SK-N-SH treated with all-trans-retinoic acid at 6 μM for 48 hours (cell line): Measurements from ENCODE around the gene OCA2.

Experiments used
- ATAC-seq: fragments of 200-7000 bp; cut with Tn5 transposase; 3 replicates; pipeline ENCODE4 v1.9.1; 2020; ENCODE audit warnings: mild to moderate bottlenecking, moderate library complexity
- ARNTL ChIP-seq: fragments of 450-650 bp; formaldehyde crosslinking; IDR thresholded peaks from 2 replicates; pipeline ENCODE4 v1.5.0; 2020; ENCODE audit warnings: low read depth, mild to moderate bottlenecking, moderate library complexity, borderline replicate concordance
- BACH2 ChIP-seq: fragments of 250-450 bp; sonication (Bioruptor Pico); IDR thresholded peaks from 2 replicates; pipeline ENCODE4 v1.9.0; 2021; ENCODE audit warnings: mild to moderate bottlenecking, borderline replicate concordance
- CSDC2 ChIP-seq: fragments of 250-450 bp; sonication (Bioruptor Pico); IDR thresholded peaks from 2 replicates; pipeline ENCODE4 v1.5.0; 2020; ENCODE audit warnings: mild to moderate bottlenecking, moderate library complexity
- CSRNP3 ChIP-seq: fragments of 250-450 bp; sonication (Bioruptor Pico); IDR thresholded peaks from 2 replicates; pipeline ENCODE4 v1.5.1; 2021; ENCODE audit warnings: mild to moderate bottlenecking, moderate library complexity
- ESRRG ChIP-seq: fragments of 250-450 bp; sonication (Bioruptor Pico); IDR thresholded peaks from 2 replicates; pipeline ENCODE4 v1.6.1; 2021; ENCODE audit warnings: mild to moderate bottlenecking
- GLIS3 ChIP-seq: fragments of 250-450 bp; sonication (Bioruptor Pico); IDR thresholded peaks from 2 replicates; pipeline ENCODE4 v1.5.0; 2020; ENCODE audit warnings: mild to moderate bottlenecking, moderate library complexity
- ISL1 ChIP-seq: fragments of 250-450 bp; sonication (Bioruptor Pico); IDR thresholded peaks from 2 replicates; pipeline ENCODE4 v2.1.2; 2022; ENCODE audit warnings: mild to moderate bottlenecking, moderate library complexity
- OSR1 ChIP-seq: fragments of 250-450 bp; sonication (Bioruptor Pico); IDR thresholded peaks from 2 replicates; pipeline ENCODE4 v1.8.0; 2022; ENCODE audit warnings: moderate library complexity, mild to moderate bottlenecking, inconsistent platforms
- PATZ1 ChIP-seq: fragments of 250-450 bp; sonication (Bioruptor Pico); IDR thresholded peaks from 2 replicates; pipeline ENCODE4 v1.8.0; 2020; ENCODE audit warnings: mild to moderate bottlenecking, moderate library complexity, borderline replicate concordance
- POU6F1 ChIP-seq: fragments of 250-450 bp; sonication (Bioruptor Pico); IDR thresholded peaks from 2 replicates; pipeline ENCODE4 v1.8.0; 2021; ENCODE audit warnings: low read depth, mild to moderate bottlenecking, moderate library complexity, borderline replicate concordance
- PPARA ChIP-seq: fragments of 250-450 bp; sonication (Bioruptor Pico); IDR thresholded peaks from 2 replicates; pipeline ENCODE4 v1.5.0; 2020; ENCODE audit warnings: mild to moderate bottlenecking, borderline replicate concordance
- RARB ChIP-seq: fragments of 250-450 bp; sonication (Bioruptor Pico); IDR thresholded peaks from 2 replicates; pipeline ENCODE4 v1.8.0; 2021; ENCODE audit warnings: mild to moderate bottlenecking, moderate library complexity
- SNAI2 ChIP-seq: fragments of 250-450 bp; sonication (Bioruptor Pico); IDR thresholded peaks from 2 replicates; pipeline ENCODE4 v1.5.0; 2020; ENCODE audit warnings: mild to moderate bottlenecking, moderate library complexity
- TOX ChIP-seq: fragments of 250-450 bp; sonication (Bioruptor Pico); IDR thresholded peaks from 2 replicates; pipeline ENCODE4 v1.8.0; 2021; ENCODE audit warnings: mild to moderate bottlenecking, moderate library complexity, borderline replicate concordance
- TSHZ2 ChIP-seq: fragments of 250-450 bp; sonication (Bioruptor Pico); IDR thresholded peaks from 2 replicates; pipeline ENCODE4 v1.5.0; 2020; ENCODE audit warnings: mild to moderate bottlenecking, moderate library complexity
- ZC3H10 ChIP-seq: fragments of 250-450 bp; sonication (Bioruptor Pico); IDR thresholded peaks from 2 replicates; pipeline ENCODE4 v1.5.1; 2021; ENCODE audit warnings: mild to moderate bottlenecking, moderate library complexity
- ZFP3 ChIP-seq: fragments of 250-450 bp; sonication (Bioruptor Pico); IDR thresholded peaks from 2 replicates; pipeline ENCODE4 v1.5.0; 2020; ENCODE audit warnings: mild to moderate bottlenecking, moderate library complexity
- ZFP30 ChIP-seq: fragments of 450-650 bp; formaldehyde crosslinking; IDR thresholded peaks from 2 replicates; pipeline ENCODE4 v1.5.0; 2022; ENCODE audit warnings: mild to moderate bottlenecking, moderate library complexity
- ZNF565 ChIP-seq: fragments of 450-650 bp; formaldehyde crosslinking; conservative IDR thresholded peaks from 2 replicates; pipeline ENCODE4 v1.5.0; 2020; ENCODE audit warnings: low read depth, mild to moderate bottlenecking, moderate library complexity
- ZNF70 ChIP-seq: fragments of 450-650 bp; formaldehyde crosslinking; IDR thresholded peaks from 2 replicates; pipeline ENCODE4 v1.5.0; 2020; ENCODE audit warnings: mild to moderate bottlenecking, moderate library complexity
- ZNF8 ChIP-seq: fragments of 450-650 bp; formaldehyde crosslinking; IDR thresholded peaks from 2 replicates; pipeline ENCODE4 v1.5.0; 2020; ENCODE audit warnings: mild to moderate bottlenecking, moderate library complexity

The OCA2 gene

GRCh38 chr15:27752691-27753090 lies 346.4 kb downstream of the OCA2 start:
- TF ChIP-seq RARB (CRISPR knock-in tag): no peak
- no peak for TF ChIP-seq ZFP30 (CRISPR knock-in tag)
- TF ChIP-seq ISL1 (CRISPR knock-in tag): no peak
- TF ChIP-seq ZNF565 (CRISPR knock-in tag): no peak
- TF ChIP-seq SNAI2 (CRISPR knock-in tag): no peak
- no peak for TF ChIP-seq TSHZ2 (CRISPR knock-in tag)
- TF ChIP-seq POU6F1 (CRISPR knock-in tag): no peak
- TF ChIP-seq OSR1 (CRISPR knock-in tag): no peak
- TF ChIP-seq PPARA (CRISPR knock-in tag): no peak
- ATAC-seq: no peak

- TF ChIP-seq CSRNP3 (no peak), ARNTL (no peak), ESRRG (CRISPR knock-in tag) (no peak), PATZ1 (CRISPR knock-in tag) (no peak)
- no peak for ATAC-seq
These were observed 351.1 kb downstream of the OCA2 start for GRCh38 chr15:27747997-27748396.

GRCh38 chr15:27746401-27746955 lies 352.6 kb downstream of the OCA2 start:
- no peak for ATAC-seq
- no peak for TF ChIP-seq SNAI2 (CRISPR knock-in tag)
- no peak for TF ChIP-seq GLIS3 (CRISPR knock-in tag)
- TF ChIP-seq CSDC2 (CRISPR knock-in tag): no peak
- no peak for TF ChIP-seq TSHZ2 (CRISPR knock-in tag)
- no peak for TF ChIP-seq ZNF70 (CRISPR knock-in tag)

GRCh38 chr15:27744641-27745040 lies 354.5 kb downstream of the OCA2 start:
- ATAC-seq: no peak
- TF ChIP-seq ARNTL (no peak), TOX (CRISPR knock-in tag) (no peak), RARB (CRISPR knock-in tag) (no peak), ZNF70 (CRISPR knock-in tag) (no peak), ZNF8 (CRISPR knock-in tag) (no peak), BACH2 (CRISPR knock-in tag) (no peak), CSDC2 (CRISPR knock-in tag) (no peak), ESRRG (CRISPR knock-in tag) (no peak), ZC3H10 (CRISPR knock-in tag) (no peak), PATZ1 (CRISPR knock-in tag) (no peak), ZFP3 (CRISPR knock-in tag) (no peak), ZFP30 (CRISPR knock-in tag) (no peak), CSRNP3 (no peak)
